HG02610 (cell line): ENCODE measurements around the gene PDE1C.

Source experiments
- ATAC-seq: cut with Tn5 transposase; IDR thresholded peaks from one replicate; pipeline ENCODE4 v1.9.1; 2021; ENCODE audit warnings: mild to moderate bottlenecking, moderate library complexity; ENCODE audit not compliant: unreplicated experiment

PDE1C gene

GRCh38 chr7:31729195-31729804 lies 340.9 kb downstream of the PDE1C start:
- ATAC-seq, result no peak

GRCh38 chr7:31724696-31725095 lies 345.5 kb downstream of the PDE1C start:
- ATAC-seq, result no peak

GRCh38 chr7:31720366-31720765 lies 349.8 kb downstream of the PDE1C start:
- no peak for ATAC-seq

GRCh38 chr7:31716355-31716754 lies 353.9 kb downstream of the PDE1C start:
- ATAC-seq, result no peak

- no peak for ATAC-seq
Measured at GRCh38 chr7:31710171-31710570, 360.0 kb downstream of the PDE1C start.

GRCh38 chr7:31707089-31707488 lies 363.1 kb downstream of the PDE1C start:
- ATAC-seq, result no peak

GRCh38 chr7:31705377-31705776 lies 364.8 kb downstream of the PDE1C start:
- no peak for ATAC-seq

GRCh38 chr7:31702354-31702753 lies 367.9 kb downstream of the PDE1C start:
- ATAC-seq, result no peak
